ENCODE data around the gene ATRIP. TPM values are rescaled to one million over a fixed set of nuclear protein-coding genes. Genes with fewer than 3 reads are reported as not detected.

Gene ATRIP
- total RNA-seq, 6 donors from 2014 or later, result 5.1 to 10.5 (median 6.5) TPM

- no peak overlapping the region for H3K27ac ChIP-seq
- no peaks in the 10 kb centered on the region for H3K4me1 ChIP-seq
- no peak for ATAC-seq (ENCODE audit: low FRiP score in 2 of 2)
- no peak for TF ChIP-seq POLR2AphosphoS5 (IDR thresholded peaks at IDR 0.05)
- TF ChIP-seq EP300 (IDR thresholded peaks at IDR 0.05), result no peak
- no peak for TF ChIP-seq CTCF (IDR thresholded peaks at IDR 0.05)
- TF ChIP-seq POLR2A (IDR thresholded peaks at IDR 0.05), result no peak
- 91% methylated on average over 8 of the region's 8 CpGs for WGBS, 2 donors
- no peak overlapping the region for H3K4me3 ChIP-seq
- H3K9me3 ChIP-seq, result no peaks in the 10 kb centered on the region
- DNase-seq, result no peak
- peaks cover 0 to 8% (median 0%) of the 10 kb centered on the region in 4 donors for H3K36me3 ChIP-seq
- H3K27me3 ChIP-seq, result no peaks in the 10 kb centered on the region
Observed at GRCh38 chr3:48514431-48515227, 68.1 kb downstream of the ATRIP start.

Other genes with a start within 250 kb of the ATRIP start
- gene CAMP, start 223.2 kb upstream of the ATRIP start, total RNA-seq, result 10 to 100 TPM in 1 of 6 donors, 1 to 10 TPM in 3, not detected in 2; 1.6 to 15.4 (median 2.7) TPM
- gene ZNF589, start 205.6 kb upstream of the ATRIP start, total RNA-seq, result 10 to 100 TPM; 10.5 to 69.1 (median 21.9) TPM
- gene NME6, start 145.4 kb upstream of the ATRIP start, total RNA-seq, result 10 to 100 TPM; 26.5 to 37.7 (median 31.4) TPM
- not detected for gene SPINK8, start 113.1 kb upstream of the ATRIP start, total RNA-seq
- not detected for gene FBXW12, start 74.5 kb upstream of the ATRIP start, total RNA-seq
- gene PLXNB1, start 16.7 kb upstream of the ATRIP start, total RNA-seq, result 100 to 1,000 TPM in 4 of 6 donors, 10 to 100 TPM in 2; 91.2 to 588 (median 123) TPM
- 10 to 100 TPM in 5 of 6 donors, 1 to 10 TPM in 1; 6.3 to 18.2 (median 13.2) TPM for gene CCDC51, start 6.6 kb upstream of the ATRIP start, total RNA-seq
- gene TMA7, start 6.5 kb upstream of the ATRIP start, total RNA-seq, result 100 to 1,000 TPM; 115 to 282 (median 163) TPM
- gene SHISA5, start 57.4 kb downstream of the ATRIP start, total RNA-seq, result 100 to 1,000 TPM in 4 of 6 donors, 10 to 100 TPM in 2; 67.1 to 228 (median 148) TPM
- gene PFKFB4, start 110.1 kb downstream of the ATRIP start, total RNA-seq, result 10 to 100 TPM in 3 of 6 donors, 1 to 10 TPM in 3; 5.9 to 16.8 (median 9.8) TPM
- gene UCN2, start 117.0 kb downstream of the ATRIP start, total RNA-seq, result not detected
- gene COL7A1, start 148.6 kb downstream of the ATRIP start, total RNA-seq, result 10 to 100 TPM in 1 of 6 donors, 1 to 10 TPM in 5; 2.7 to 30.4 (median 4.6) TPM
- 100 to 1,000 TPM; 119 to 239 (median 154) TPM for gene UQCRC1, start 162.9 kb downstream of the ATRIP start, total RNA-seq
- under 1 TPM in 1 of 6 donors, not detected in 5; 0.67 TPM for gene TMEM89, start 175.0 kb downstream of the ATRIP start, total RNA-seq
- 10 to 100 TPM; 10.5 to 66.0 (median 20.4) TPM for gene SLC26A6, start 188.7 kb downstream of the ATRIP start, total RNA-seq
- 10 to 100 TPM in 1 of 6 donors, 1 to 10 TPM in 4, under 1 TPM in 1; 0.76 to 10.5 (median 1.5) TPM for gene CELSR3, start 216.1 kb downstream of the ATRIP start, total RNA-seq
- gene NCKIPSD, start 239.2 kb downstream of the ATRIP start, total RNA-seq, result 10 to 100 TPM; 17.8 to 55.5 (median 21.8) TPM

Measured in upper lobe of left lung (tissue), 6 donors.